ENCODE data around the gene CROT. TPM values are rescaled to one million over a fixed set of nuclear protein-coding genes. Genes with fewer than 3 reads are reported as not detected.

CROT gene
- total RNA-seq, 1 experiment from 2014 or later, result 8.6 TPM

- in situ Hi-C loops (cut with HindIII; ENCODE audit: low pct_unique_long_range_greater_than_20kb, low sequenced_read_pairs), result no loop called here
- DNase-seq (ENCODE audit: low read depth), result no peak
Measured at GRCh38 chr7:87395442-87396020, 50.1 kb downstream of the CROT start.

GRCh38 chr7:87398446-87398845 lies 53.0 kb downstream of the CROT start:
- in situ Hi-C loops (cut with HindIII; ENCODE audit: low pct_unique_long_range_greater_than_20kb, low sequenced_read_pairs), result no loop called here
- DNase-seq (ENCODE audit: low read depth), result peak; percentile 76

GRCh38 chr7:87404674-87405073 lies 59.2 kb downstream of the CROT start:
- in situ Hi-C loops (cut with HindIII; ENCODE audit: low pct_unique_long_range_greater_than_20kb, low sequenced_read_pairs), result no loop called here
- no peak for DNase-seq (ENCODE audit: low read depth)

- no peak for DNase-seq (ENCODE audit: low read depth)
- in situ Hi-C loops (cut with HindIII; ENCODE audit: low pct_unique_long_range_greater_than_20kb, low sequenced_read_pairs), result no loop called here
Measured at GRCh38 chr7:87411186-87411585, 65.7 kb downstream of the CROT start.

GRCh38 chr7:87413029-87413428 lies 67.6 kb downstream of the CROT start:
- no peak for DNase-seq (ENCODE audit: low read depth)

GRCh38 chr7:87413951-87414793 lies 68.7 kb downstream of the CROT start:
- peak; percentile 37 for DNase-seq (ENCODE audit: low read depth)
- in situ Hi-C loops (cut with HindIII; ENCODE audit: low pct_unique_long_range_greater_than_20kb, low sequenced_read_pairs), result no loop called here

More at GRCh38 chr7:87413029-87413428, 67.6 kb downstream of the CROT start:
- in situ Hi-C loops (cut with HindIII; ENCODE audit: low pct_unique_long_range_greater_than_20kb, low sequenced_read_pairs), result no loop called here

- in situ Hi-C loops (cut with HindIII; ENCODE audit: low pct_unique_long_range_greater_than_20kb, low sequenced_read_pairs), result no loop called here
- peak; percentile 82 for DNase-seq (ENCODE audit: low read depth)
Measured at GRCh38 chr7:87414794-87415188, 69.3 kb downstream of the CROT start.

GRCh38 chr7:87416682-87417587 lies 71.5 kb downstream of the CROT start:
- peak; percentile 57 for DNase-seq (ENCODE audit: low read depth)
- in situ Hi-C loops (cut with HindIII; ENCODE audit: low pct_unique_long_range_greater_than_20kb, low sequenced_read_pairs), result no loop called here

GRCh38 chr7:87420173-87420572 lies 74.7 kb downstream of the CROT start:
- in situ Hi-C loops (cut with HindIII; ENCODE audit: low pct_unique_long_range_greater_than_20kb, low sequenced_read_pairs), result no loop called here

GRCh38 chr7:87424075-87424474 lies 78.6 kb downstream of the CROT start:
- no peak for DNase-seq (ENCODE audit: low read depth)
- in situ Hi-C loops (cut with HindIII; ENCODE audit: low pct_unique_long_range_greater_than_20kb, low sequenced_read_pairs), result no loop called here

More at GRCh38 chr7:87420173-87420572, 74.7 kb downstream of the CROT start:
- no peak for DNase-seq (ENCODE audit: low read depth)

GRCh38 chr7:87426160-87426559 lies 80.7 kb downstream of the CROT start:
- no peak for DNase-seq (ENCODE audit: low read depth)
- in situ Hi-C loops (cut with HindIII; ENCODE audit: low pct_unique_long_range_greater_than_20kb, low sequenced_read_pairs), result no loop called here

GRCh38 chr7:87427288-87427687 lies 81.8 kb downstream of the CROT start:
- in situ Hi-C loops (cut with HindIII; ENCODE audit: low pct_unique_long_range_greater_than_20kb, low sequenced_read_pairs), result no loop called here
- DNase-seq (ENCODE audit: low read depth), result no peak

GRCh38 chr7:87432536-87432935 lies 87.1 kb downstream of the CROT start:
- DNase-seq (ENCODE audit: low read depth), result no peak
- in situ Hi-C loops (cut with HindIII; ENCODE audit: low pct_unique_long_range_greater_than_20kb, low sequenced_read_pairs), result no loop called here

GRCh38 chr7:87435546-87435945 lies 90.1 kb downstream of the CROT start:
- peak; percentile 23 for DNase-seq (ENCODE audit: low read depth)
- in situ Hi-C loops (cut with HindIII; ENCODE audit: low pct_unique_long_range_greater_than_20kb, low sequenced_read_pairs), result no loop called here

- in situ Hi-C loops (cut with HindIII; ENCODE audit: low pct_unique_long_range_greater_than_20kb, low sequenced_read_pairs), result no loop called here
- no peak for DNase-seq (ENCODE audit: low read depth)
Measured at GRCh38 chr7:87445897-87446296, 100.4 kb downstream of the CROT start.

- in situ Hi-C loops (cut with HindIII; ENCODE audit: low pct_unique_long_range_greater_than_20kb, low sequenced_read_pairs), result no loop called here
- DNase-seq (ENCODE audit: low read depth), result no peak
Measured at GRCh38 chr7:87447116-87447635, 101.7 kb downstream of the CROT start.

- in situ Hi-C loops (cut with HindIII; ENCODE audit: low pct_unique_long_range_greater_than_20kb, low sequenced_read_pairs), result no loop called here
- peak; percentile 12 for DNase-seq (ENCODE audit: low read depth)
Measured at GRCh38 chr7:87448388-87448787, 102.9 kb downstream of the CROT start.
